Measurements from ENCODE around the gene KIAA1217.

The KIAA1217 gene

GRCh38 chr10:24207781-24208611 lies 942 bp upstream of the KIAA1217 start:
- no peak for DNase-seq

GRCh38 chr10:24209432-24209771 lies 464 bp downstream of the KIAA1217 start:
- no peak for DNase-seq

- peak; percentile 24 for DNase-seq
Measured at GRCh38 chr10:24209946-24210491, 1.1 kb downstream of the KIAA1217 start.

GRCh38 chr10:24210501-24210900 lies 1.6 kb downstream of the KIAA1217 start:
- no peak for DNase-seq

- no peak for DNase-seq
Measured at GRCh38 chr10:24213266-24213665, 4.3 kb downstream of the KIAA1217 start.

GRCh38 chr10:24213881-24214280 lies 4.9 kb downstream of the KIAA1217 start:
- no peak for DNase-seq

GRCh38 chr10:24214762-24215161 lies 5.8 kb downstream of the KIAA1217 start:
- DNase-seq: no peak

GRCh38 chr10:24215196-24215595 lies 6.3 kb downstream of the KIAA1217 start:
- DNase-seq: no peak

- no peak for DNase-seq
Measured at GRCh38 chr10:24215603-24216002, 6.7 kb downstream of the KIAA1217 start.

- no peak for DNase-seq
Measured at GRCh38 chr10:24219963-24220362, 11.0 kb downstream of the KIAA1217 start.

GRCh38 chr10:24223341-24223740 lies 14.4 kb downstream of the KIAA1217 start:
- DNase-seq: no peak

- DNase-seq: no peak
Measured at GRCh38 chr10:24223953-24224352, 15.0 kb downstream of the KIAA1217 start.

- no peak for DNase-seq
Measured at GRCh38 chr10:24228642-24229041, 19.7 kb downstream of the KIAA1217 start.

- DNase-seq: no peak
Measured at GRCh38 chr10:24229909-24230308, 21.0 kb downstream of the KIAA1217 start.

- DNase-seq: no peak
Measured at GRCh38 chr10:24231200-24231599, 22.3 kb downstream of the KIAA1217 start.

GRCh38 chr10:24234784-24235183 lies 25.8 kb downstream of the KIAA1217 start:
- no peak for DNase-seq

- no peak for DNase-seq
Measured at GRCh38 chr10:24235471-24235870, 26.5 kb downstream of the KIAA1217 start.

GRCh38 chr10:24237801-24238395 lies 29.0 kb downstream of the KIAA1217 start:
- DNase-seq: no peak

GRCh38 chr10:24238519-24239247 lies 29.7 kb downstream of the KIAA1217 start:
- DNase-seq: no peak

GRCh38 chr10:24239289-24240040 lies 30.5 kb downstream of the KIAA1217 start:
- DNase-seq: no peak

GRCh38 chr10:24240041-24240751 lies 31.3 kb downstream of the KIAA1217 start:
- no peak for DNase-seq

- no peak for DNase-seq
Measured at GRCh38 chr10:24241536-24242040, 32.6 kb downstream of the KIAA1217 start.
